NOMO-1 treated with DMSO at 0.1 percent for 48 hours (cell line): ENCODE results near the gene OR51D1.

ENCODE experiments used
- DNase-seq: peaks from one replicate; lab custom pipeline; 2025; ENCODE audit not compliant: unreplicated experiment; lab: John Stamatoyannopoulos, UW

OR51D1 gene

DNA sequence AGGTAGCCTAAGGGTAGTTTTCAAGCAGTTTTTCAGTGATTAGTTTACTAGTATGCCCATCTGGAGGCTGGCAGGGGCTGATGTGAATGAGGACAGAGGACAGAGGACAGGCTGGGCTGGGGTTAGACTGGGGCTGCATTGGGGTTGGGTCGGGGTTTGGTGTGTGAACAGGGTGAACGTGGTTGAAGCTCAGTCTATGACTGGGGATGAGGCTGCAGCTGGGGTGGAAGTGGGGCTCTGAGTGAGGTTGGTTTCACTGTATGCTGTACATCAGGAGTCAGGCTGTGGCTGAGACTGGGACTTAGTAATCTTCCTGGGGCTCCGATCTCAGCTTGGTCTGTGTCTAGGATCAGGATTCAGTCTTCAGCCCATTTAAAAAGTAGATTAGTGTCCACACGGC, 7.0 kb downstream of the OR51D1 start:
- DNase-seq = no peak

DNA sequence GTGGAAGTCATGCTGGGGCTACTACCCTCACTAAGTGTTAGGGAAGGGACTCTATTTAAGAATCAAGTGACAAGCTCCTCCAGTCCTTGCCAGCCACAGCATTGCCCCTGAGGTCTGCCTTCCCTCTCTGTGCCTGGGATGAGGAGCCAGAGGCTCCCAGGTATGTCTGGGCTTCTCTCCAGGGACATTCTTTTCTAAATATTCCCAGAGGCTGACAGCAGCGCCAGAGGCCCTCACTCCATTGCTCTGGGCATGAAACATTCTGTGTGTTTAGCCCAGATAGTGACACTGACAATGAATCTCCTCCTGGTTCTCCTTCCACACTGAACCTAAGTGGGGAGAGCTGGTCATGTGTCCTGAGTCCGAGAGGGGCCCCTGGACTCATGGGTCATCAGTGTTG, 8.7 kb downstream of the OR51D1 start:
- DNase-seq = no peak

DNA sequence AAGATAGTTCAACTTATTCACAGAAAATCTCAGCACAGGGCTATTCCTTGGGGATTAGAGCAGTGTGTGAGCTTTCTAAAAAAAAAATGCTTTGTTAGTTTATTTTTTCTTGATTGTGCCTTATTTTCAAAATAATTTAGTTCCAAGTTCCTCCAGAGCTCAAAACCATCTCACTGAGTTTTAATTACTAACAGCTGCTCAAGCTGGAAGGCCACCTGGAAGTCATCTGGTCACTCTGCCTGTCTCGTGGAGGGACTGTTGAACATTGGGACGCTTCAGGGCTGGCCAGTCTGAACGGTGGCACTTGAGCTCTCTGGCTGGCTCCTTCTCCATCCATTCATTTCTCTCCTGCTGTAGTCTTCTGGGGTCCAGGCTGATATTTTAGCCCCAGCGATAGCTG, 10.5 kb downstream of the OR51D1 start:
- DNase-seq = no peak

DNA sequence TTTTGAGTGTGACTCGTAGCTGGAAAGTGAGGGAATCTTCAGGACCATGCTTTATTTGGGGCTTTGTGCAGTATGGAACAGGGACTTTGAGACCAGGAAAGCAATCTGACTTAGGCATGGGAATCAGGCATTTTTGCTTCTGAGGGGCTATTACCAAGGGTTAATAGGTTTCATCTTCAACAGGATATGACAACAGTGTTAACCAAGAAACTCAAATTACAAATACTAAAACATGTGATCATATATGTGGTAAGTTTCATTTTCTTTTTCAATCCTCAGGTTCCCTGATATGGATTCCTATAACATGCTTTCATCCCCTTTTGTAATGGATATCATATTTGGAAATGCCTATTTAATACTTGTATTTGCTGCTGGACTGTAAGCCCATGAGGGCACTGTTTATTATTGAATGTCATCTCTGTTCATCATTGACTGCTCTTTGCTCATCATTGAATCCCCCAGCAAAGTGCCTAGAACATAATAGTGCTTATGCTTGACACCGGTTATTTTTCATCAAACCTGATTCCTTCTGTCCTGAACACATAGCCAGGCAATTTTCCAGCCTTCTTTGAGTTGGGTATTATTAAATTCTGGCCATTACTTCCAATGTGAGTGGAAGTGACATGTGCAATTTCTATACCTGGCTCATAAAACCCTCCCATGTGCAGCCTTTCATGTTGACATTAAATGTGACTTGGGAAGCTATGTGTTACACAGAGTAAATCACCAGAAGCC, 17.5 kb downstream of the OR51D1 start:
- DNase-seq = no peak

DNA sequence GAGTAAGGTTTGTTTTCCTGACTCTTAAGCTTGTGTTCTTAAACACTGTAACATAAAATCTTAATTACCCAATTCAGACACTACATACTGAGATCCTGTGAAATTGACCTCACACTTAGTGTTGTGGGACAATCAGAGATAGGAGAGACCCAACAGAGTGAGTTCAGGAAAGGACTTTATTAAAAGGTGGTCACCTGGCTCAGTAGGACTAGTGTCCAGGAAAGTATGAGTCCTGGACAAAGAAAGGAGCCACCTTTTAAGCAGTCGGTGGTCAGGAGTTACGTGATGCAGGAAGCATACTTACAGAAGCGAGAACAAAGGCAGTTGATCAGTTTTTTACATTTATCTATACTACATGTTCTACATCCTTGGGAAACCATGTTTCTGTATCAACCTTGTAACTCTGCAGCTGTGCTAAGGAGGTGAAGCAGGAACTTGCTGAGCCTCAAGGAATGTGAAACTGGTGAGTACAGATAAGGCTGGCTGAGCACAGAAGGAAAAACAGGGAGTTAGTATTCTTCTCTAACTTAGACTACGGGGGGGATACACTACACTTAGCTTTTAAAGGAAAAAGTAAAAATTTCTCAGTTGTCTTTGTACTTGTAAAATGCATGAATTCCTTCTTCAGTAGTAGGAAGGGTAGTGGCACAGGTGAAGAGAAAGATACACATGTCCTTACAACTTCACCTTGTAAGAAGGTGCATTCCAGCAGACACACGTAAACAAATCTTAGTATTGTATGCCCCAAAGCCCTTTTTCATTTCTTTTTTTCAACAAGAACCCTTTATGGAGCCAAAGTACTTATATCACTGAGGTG, 21.6 kb downstream of the OR51D1 start:
- no peak for DNase-seq

DNA sequence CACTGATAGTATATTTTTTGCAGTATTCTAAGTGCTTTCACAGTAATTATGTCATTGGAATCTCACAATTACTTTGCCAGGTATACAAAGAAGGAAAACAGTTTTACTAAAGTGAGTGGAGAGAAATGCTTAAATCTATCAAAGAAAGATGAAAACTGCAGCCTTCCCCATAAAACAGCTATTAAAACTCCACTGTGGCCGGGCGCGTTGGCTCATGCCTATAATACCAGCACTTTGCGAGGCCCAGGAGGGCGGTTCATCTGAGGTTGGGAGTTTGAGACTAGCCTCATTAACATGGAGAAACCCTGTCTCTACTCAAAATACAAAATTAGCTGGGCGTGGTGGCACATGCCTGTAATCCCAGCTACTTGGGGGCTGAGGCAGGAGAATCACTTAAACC, 25.6 kb downstream of the OR51D1 start:
- no peak for DNase-seq

DNA sequence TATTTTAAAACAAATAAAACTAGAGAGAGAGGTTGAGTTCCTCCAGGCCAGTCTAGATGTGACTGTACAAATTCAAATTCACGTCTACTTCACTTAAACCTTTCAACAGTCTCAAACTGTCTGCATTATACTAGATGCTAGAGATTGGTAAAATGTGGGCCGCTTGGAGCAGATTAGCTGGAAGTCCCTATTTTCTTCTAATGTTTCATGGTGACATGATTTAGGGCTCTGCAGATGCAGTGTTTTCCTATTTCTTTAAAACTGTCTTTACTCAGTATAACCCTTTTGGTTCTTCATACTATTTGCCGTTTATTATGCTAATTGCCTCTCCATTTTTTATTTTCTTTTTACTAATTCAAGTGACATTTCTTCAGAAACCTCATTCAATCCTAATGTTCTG, 26.9 kb downstream of the OR51D1 start:
- DNase-seq = no peak

DNA sequence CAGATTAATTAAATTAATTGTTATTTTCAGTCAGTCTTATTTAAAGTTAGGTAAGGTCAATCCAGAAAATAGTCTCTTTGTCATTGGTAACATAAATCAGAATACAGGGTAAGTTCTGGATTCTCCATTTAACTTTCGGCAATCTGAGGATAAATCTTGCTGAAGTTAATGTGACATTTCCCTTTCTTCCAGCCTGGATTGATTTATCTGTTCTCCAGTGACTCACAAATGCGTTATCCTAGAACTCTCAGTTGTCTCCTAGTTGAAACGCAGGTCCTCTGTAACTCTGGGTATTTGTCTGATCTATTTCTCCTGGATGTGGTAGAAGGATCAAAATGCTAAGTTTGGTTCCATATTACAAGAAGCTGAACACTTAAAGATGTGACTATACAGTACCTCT, 27.5 kb downstream of the OR51D1 start:
- DNase-seq = no peak

DNA sequence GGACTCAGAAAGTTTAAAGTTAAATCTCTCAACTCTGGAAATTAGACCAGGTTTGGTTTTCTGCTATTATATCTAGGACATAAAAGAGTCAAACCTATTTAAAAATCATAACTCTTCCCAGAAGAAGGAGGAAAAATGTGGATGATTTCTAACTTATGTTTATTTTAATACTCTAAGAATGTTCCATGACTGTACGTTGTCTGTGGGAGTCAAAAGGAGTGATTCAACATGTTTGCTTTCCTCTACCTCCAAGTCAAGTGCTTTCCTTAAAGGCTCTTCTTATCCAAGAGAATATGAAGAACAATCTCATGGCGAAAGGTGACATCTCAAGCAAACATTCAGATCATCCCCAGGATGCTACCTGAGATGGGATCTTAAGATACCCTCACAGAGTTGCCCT, 28.1 kb downstream of the OR51D1 start:
- no peak for DNase-seq

DNA sequence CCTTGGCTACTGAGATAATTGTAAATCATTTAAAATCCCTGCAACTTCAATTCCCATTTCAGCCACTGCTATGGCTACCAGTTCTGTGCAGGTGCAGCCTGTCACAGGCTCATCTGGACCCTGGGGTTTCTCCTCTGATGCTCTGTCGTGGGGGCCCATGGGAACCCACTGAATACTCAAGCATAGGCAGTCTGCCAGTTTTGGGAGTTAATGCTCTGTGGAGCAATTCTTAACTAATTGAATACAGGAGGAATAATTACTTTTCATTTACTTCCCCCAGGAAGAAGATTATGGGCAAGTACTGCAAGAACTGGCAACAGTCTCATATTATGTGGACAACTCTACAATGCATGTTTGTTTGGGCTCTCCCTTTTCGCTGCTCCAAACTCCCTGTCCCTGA, 34.5 kb downstream of the OR51D1 start:
- no peak for DNase-seq

DNA sequence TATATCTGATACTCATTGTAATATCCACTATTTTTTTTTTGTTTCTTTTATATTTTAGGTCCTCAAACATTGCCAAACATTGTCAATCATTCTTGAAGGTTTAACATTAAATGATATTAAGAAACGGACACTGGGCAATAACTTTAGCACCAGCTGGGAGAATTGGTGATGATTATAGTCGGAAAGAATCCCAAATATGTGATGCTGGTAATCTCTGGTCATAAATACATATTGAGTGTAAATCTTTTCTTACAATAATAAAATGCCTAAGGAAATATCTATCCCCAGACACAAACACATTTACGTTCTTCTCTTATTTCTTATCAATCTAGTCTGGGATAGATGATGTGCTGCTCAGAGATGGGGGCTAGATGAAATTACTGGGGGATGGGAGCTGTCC, 35.2 kb downstream of the OR51D1 start:
- no peak for DNase-seq

DNA sequence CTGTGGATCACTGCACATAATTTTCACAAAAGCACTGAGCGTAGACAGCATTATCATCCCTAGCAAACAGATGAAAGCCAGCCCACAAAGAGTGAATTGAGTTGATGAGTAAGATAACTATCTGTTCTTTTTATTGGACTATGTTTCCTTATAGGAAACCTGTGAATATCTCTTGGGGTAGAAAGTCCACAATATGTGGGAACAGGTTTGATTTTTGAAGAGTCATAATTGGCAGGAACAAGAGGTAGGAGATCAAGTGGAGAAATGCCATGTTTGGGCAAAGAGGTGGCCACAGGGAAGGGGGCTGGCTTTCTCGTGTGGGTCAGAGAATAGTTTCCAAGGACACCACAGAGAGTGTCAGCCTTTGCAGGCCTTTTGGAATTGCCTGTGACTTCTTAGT, 36.5 kb downstream of the OR51D1 start:
- no peak for DNase-seq

DNA sequence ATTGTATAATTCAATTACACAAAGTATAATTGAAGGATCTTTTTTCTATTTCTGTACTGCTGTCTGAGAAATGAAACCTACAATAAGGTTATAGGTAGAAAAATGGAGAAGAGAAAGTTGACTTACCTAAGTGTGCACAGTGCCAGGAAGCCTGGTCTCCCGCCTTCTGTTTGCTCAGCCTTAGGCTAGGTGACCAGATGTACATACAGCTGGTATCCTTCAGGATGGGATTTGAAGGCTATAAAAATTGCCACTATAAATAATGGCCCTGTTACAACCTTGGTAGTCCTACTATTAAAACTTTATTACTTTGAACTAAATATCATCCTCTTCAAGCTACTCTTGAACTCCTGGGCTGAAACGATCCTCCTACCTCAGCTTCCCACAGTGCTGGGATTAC, 40.7 kb downstream of the OR51D1 start:
- DNase-seq = no peak

DNA sequence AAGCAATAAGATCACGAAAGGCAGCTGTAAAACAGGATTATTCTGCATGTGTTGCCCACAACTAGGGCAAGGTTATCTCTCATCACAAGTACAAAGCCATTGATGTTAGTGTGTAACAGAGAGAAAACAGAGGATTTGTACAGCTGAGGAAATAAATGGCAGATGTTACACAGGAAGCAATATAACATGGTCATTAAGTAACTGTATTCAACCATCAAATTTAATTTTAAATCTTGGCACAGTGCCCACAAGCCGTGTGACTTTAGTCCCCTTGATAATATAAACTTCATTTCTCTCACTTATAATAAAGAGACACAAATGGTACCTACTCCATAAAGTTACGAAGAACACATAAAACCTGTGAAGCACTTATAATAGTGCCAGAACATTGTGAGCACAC, 43.1 kb downstream of the OR51D1 start:
- DNase-seq = no peak

DNA sequence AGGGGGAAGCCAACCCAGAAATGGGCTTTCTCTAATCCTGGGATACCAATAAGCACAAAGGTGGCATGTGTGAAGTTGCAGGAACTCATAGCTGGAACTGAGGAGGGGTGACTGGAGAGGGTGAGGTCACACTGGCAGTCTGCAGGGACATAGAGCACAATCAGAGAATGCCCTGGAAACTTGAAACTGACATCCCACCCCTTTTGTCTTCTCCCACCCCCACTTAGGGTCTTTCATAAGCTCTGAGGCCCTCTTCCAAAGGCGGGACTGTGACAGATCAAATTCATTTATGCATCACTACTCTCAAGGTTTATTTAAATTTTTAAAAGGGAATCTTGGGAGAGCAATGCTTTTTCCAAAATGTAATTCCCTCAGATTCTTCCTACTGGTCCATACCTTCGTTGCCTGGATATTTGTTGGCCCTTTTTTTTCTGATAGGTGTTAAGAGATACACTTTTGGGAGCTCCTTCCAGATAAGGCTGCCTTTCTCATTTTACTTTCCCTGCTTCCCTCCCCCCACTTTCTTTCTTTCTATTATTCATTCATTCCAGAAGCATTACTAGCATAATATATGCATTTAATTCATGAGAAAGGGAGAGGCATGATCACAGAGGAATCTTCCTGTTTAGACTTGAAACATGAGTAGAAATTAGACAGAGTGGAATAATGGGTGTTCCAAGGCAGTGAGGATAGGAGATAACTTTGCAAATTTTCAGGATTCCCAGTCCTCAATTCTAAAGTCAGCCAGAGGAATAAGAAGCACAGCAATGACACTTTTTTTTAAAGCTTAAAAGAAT, 45.5 kb downstream of the OR51D1 start:
- no peak for DNase-seq

DNA sequence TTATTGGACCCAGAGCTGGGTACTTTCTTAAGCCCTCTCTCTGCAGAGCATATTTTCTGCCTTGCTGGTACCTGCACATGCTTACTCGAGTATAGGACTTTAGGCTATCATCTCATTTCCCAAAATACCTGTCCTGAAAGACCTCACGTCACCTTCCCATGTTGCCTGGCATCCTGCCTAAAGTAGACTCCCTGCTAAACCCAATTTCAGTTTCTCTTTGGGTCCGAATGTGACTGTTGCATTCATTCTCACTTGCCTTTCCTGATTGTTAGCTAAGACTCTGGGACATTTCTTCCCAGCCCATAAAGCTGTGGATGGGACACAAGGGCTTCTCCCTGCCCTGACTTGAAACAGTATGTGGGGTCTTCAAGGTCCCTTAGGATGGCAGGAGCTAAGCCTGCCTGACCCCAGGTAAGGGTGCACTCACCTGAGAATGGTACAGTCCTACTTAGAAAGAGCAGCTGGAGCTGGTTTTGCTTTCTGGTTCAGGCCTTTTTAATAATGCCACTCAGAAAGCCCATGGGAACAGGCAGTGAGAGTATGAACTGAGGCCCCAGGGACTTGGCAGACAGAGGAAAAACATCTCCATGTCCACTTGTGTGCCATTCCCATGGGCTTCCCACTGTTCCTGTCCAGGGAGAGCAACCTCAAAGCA, 47.5 kb downstream of the OR51D1 start:
- DNase-seq = no peak
